ENCODE results near the gene PPP1R37. TPM values are rescaled to one million over a fixed set of nuclear protein-coding genes. Genes with fewer than 3 reads are reported as not detected.

The PPP1R37 gene
- total RNA-seq, 2 experiments from 2014 or later: 28.3 to 29.2 TPM

DNA sequence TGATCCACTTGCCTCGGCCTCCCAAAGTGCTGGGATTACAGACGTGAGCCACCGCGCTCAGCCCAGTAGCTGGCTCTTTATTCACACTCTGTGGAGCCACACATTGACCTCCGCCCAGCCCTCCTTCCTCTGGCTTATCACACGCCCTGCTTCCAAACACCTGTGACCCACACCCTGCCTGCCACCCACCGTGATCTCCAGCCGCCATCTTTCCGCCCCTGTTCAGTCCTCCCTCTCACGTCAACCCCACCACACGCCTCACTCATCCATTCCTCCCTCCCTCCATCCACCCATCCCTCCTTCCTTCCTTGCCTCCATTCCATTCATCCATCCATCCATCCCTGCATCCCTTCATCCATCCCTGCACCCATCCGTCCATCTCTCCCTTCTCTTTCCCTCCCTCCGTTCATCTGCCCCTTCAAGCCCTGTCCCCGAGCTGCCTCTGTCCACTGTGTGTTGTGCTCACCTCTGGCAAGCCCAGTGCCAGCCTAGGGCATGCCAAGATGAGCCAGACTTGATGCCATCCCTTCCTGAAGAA lies 34.3 kb upstream of the PPP1R37 start:
- ChIA-PET CTCF (interaction anchor here (0.8 to 4.9 kb wide), 18 partner anchors 9 to 402 kb away, joined by 3 to 24 read pairs (median 6); partner anchors contain the start of genes CLASRP, GEMIN7 and PPP1R37), POLR2A (interaction anchor here (1.4 kb wide), 1 partner anchor 13 kb away, joined by 5 read pairs; no protein-coding TSS in a partner anchor)
- Mint-ChIP-seq H3K36me3 (ENCODE audit: low read depth) (peaks cover 46% of the 10 kb centered on the region), H3K4me1 (ENCODE audit: low read depth) (no peaks in the 10 kb centered on the region), H3K4me3 (no peak overlapping the region), H3K27me3 (ENCODE audit: low read depth) (no peaks in the 10 kb centered on the region), H3K27ac (peak overlapping the region; percentile 33), H3K9me3 (ENCODE audit: insufficient read depth) (no peaks in the 10 kb centered on the region)
- no peak for DNase-seq
- ATAC-seq: no peak

DNA sequence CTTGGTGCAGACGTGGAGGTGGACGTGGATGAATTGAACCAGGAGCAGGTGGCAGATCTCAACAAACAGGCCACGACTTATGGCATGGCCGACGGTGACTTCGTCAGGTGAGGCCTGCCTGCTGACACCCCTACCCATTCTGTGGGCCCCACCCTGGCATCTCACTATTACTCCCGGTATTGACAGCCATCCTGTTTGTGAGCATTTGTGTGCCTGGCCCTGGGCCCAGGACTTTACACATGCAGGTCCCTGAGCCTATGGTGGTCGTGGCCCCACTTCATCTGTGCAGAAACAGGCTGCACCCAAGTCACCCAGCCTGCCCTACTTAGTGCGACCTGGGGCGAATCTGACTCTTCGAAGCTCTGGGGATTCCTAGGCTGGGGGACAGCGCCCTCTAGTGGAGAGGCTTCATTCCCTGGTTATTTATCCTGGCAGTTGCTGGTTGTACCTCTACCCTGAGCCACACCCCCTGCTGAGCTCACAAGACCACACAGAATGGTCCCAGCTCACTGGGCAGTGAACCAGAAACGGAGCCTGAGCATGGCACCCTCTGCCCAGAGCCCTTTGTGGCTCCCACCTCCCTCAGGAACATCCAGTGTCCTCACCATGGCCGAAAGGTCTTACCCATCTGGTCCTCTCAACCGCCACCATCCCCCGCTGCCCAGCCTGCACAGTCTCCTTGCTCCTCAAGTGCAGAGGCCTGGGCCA lies 33.6 kb upstream of the PPP1R37 start:
- ATAC-seq (peak; percentile 88), DNase-seq (peak; percentile 90)
- H3K27ac Mint-ChIP-seq: no peak overlapping the region
- no peaks in the 10 kb centered on the region for H3K4me1 Mint-ChIP-seq (ENCODE audit: low read depth)
- CTCF ChIA-PET: interaction anchor here (0.6 to 4.9 kb wide), 38 partner anchors 9 to 868 kb away, joined by 3 to 24 read pairs (median 4); partner anchors contain the start of genes CLASRP, GEMIN7, PPP1R37 and RELB
- POLR2A ChIA-PET: interaction anchor here (1.4 kb wide), 1 partner anchor 12 kb away, joined by 5 read pairs; no protein-coding TSS in a partner anchor
- peaks cover 48% of the 10 kb centered on the region for H3K36me3 Mint-ChIP-seq (ENCODE audit: low read depth)
- H3K4me3 Mint-ChIP-seq: no peak overlapping the region
- H3K27me3 Mint-ChIP-seq (ENCODE audit: low read depth): no peaks in the 10 kb centered on the region
- no peaks in the 10 kb centered on the region for H3K9me3 Mint-ChIP-seq (ENCODE audit: insufficient read depth)

DNA sequence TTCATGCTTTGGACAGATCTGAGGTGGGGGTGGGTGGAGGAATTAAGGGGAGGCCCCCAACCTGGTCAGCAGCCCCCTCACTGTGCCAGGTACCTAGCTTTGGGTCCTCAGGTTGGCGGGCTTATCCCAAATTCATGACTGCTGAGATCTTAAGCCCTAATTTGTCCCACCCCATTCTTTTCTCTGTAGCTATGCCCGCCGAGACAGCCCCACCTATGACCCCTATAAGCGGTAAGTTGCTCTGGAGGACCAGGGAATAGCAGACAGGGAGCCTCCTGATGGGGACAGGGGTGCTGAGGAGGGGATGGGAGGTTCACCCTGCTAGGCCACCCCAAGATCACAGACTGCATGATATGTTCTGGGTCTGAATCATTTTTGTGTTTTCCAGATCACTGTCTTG lies 31.0 kb upstream of the PPP1R37 start:
- no peak for DNase-seq
- CTCF ChIA-PET: no interaction called here
- H3K4me1 Mint-ChIP-seq (ENCODE audit: low read depth): no peaks in the 10 kb centered on the region
- no peaks in the 10 kb centered on the region for H3K27me3 Mint-ChIP-seq (ENCODE audit: low read depth)
- H3K9me3 Mint-ChIP-seq (ENCODE audit: insufficient read depth): no peaks in the 10 kb centered on the region
- POLR2A ChIA-PET: interaction anchor here (0.6 kb wide), 1 partner anchor 20 kb away, joined by 3 read pairs; no protein-coding TSS in a partner anchor
- no peak for ATAC-seq
- no peak overlapping the region for H3K27ac Mint-ChIP-seq
- H3K36me3 Mint-ChIP-seq (ENCODE audit: low read depth): peaks cover 55% of the 10 kb centered on the region
- no peak overlapping the region for H3K4me3 Mint-ChIP-seq

GRCh38 chr19:45063851-45064801 lies 28.9 kb upstream of the PPP1R37 start:
- Mint-ChIP-seq H3K4me1 (ENCODE audit: low read depth) (no peaks in the 10 kb centered on the region), H3K27ac (no peak overlapping the region), H3K4me3 (no peak overlapping the region), H3K27me3 (ENCODE audit: low read depth) (no peaks in the 10 kb centered on the region), H3K9me3 (ENCODE audit: insufficient read depth) (no peaks in the 10 kb centered on the region), H3K36me3 (ENCODE audit: low read depth) (peaks cover 42% of the 10 kb centered on the region)
- DNase-seq (no peak), ATAC-seq (no peak)
- ChIA-PET CTCF (interaction anchor here (1.4 kb wide), 1 partner anchor 24 kb away, joined by 4 read pairs; no protein-coding TSS in a partner anchor), POLR2A (interaction anchor here (0.8 kb wide), 1 partner anchor 24 kb away, joined by 3 read pairs; no protein-coding TSS in a partner anchor)

DNA sequence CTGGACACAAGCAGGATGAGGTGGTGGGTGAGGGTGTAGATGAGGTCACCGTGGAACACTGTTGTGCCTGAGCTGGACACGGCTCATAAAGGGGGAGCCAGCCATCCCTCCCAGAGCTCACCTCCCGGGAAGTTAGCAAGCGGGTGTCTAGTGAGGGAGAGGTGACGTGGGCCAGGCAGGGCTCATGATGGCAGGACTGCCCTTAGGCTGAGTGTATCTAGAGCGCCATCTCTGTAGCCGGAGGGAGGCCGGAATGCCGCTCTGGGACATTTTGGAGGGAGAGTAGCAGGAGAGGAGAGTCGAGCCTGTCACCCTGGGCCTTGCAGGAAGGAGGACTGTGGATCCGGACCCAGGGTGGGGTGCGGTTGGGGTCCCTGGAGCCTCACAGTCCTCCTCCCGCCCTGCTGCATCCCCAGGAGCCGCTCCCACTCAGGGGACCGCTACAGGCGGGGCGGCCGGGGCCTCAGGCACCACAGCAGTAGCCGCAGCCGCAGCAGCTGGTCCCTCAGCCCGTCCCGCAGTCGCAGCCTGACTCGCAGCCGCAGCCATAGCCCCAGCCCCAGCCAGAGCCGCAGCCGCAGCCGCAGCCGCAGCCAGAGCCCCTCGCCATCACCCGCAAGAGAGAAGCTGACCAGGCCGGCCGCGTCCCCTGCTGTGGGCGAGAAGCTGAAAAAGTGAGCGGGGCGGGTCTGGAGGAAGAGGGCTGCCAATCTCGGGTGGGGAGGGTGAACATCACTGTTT lies 25.9 kb upstream of the PPP1R37 start:
- Mint-ChIP-seq H3K9me3 (ENCODE audit: insufficient read depth) (no peaks in the 10 kb centered on the region), H3K36me3 (ENCODE audit: low read depth) (peaks cover 43% of the 10 kb centered on the region), H3K4me3 (no peak overlapping the region), H3K27me3 (ENCODE audit: low read depth) (no peaks in the 10 kb centered on the region), H3K27ac (no peak overlapping the region), H3K4me1 (ENCODE audit: low read depth) (no peaks in the 10 kb centered on the region)
- ChIA-PET CTCF (interaction anchor here (1.3 kb wide), 1 partner anchor 50 kb away, joined by 3 read pairs; no protein-coding TSS in a partner anchor), POLR2A (no interaction called here)
- ATAC-seq: no peak
- DNase-seq: no peak

DNA sequence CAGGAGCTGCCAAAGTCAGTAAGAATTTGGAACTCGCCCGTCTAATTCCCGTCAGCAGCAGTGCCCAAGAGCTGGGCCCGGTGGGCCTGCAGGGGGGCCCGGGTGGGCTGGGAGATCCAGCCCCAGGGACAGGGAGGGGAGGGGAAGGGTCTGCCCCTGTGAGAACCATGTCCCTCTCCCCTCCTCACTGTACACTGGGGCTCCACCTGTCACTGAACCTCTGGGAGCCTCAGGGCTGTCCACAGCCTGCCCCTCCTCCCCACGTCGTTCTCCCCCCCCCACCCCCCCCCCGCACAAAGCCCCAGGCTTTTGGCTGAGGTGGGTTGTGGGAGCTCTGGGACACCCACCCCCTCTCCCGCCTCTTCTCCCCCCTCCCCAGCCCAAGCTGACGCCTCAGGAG lies 24.9 kb upstream of the PPP1R37 start:
- ATAC-seq (no peak), DNase-seq (no peak)
- Mint-ChIP-seq H3K27ac (no peak overlapping the region), H3K4me3 (no peak overlapping the region), H3K36me3 (ENCODE audit: low read depth) (peaks cover 41% of the 10 kb centered on the region), H3K4me1 (ENCODE audit: low read depth) (peaks cover 2% of the 10 kb centered on the region), H3K9me3 (ENCODE audit: insufficient read depth) (no peaks in the 10 kb centered on the region), H3K27me3 (ENCODE audit: low read depth) (no peaks in the 10 kb centered on the region)
- ChIA-PET POLR2A (no interaction called here), CTCF (no interaction called here)

GRCh38 chr19:45069056-45069455 lies 23.9 kb upstream of the PPP1R37 start:
- ATAC-seq (peak; percentile 5), DNase-seq (no peak)
- Mint-ChIP-seq H3K36me3 (ENCODE audit: low read depth) (peaks cover 36% of the 10 kb centered on the region), H3K4me3 (no peak overlapping the region), H3K27ac (no peak overlapping the region), H3K4me1 (ENCODE audit: low read depth) (peaks cover 2% of the 10 kb centered on the region), H3K9me3 (ENCODE audit: insufficient read depth) (no peaks in the 10 kb centered on the region), H3K27me3 (ENCODE audit: low read depth) (no peaks in the 10 kb centered on the region)
- ChIA-PET POLR2A (no interaction called here), CTCF (interaction anchor here (1.5 kb wide), 1 partner anchor 10 kb away, joined by 6 read pairs; no protein-coding TSS in a partner anchor)

DNA sequence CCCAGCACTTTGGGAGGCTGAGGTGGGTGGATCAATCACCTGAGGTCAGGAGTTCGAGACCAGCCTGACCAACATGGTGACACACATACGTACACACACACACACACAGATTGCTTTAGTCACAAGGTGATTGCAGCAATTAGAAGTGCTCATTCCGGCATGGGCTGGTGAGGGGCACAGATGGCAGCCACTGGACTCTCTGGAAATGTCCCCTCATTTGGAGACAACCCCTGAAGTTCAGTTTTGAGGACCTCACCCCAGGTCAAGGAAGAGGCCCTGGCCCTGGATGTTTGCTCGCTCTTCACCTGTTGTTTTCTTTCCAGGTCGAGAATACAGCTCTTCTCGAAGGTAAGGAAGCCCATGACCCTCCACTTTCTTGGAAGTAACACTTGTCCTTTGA lies 22.8 kb upstream of the PPP1R37 start:
- POLR2A ChIA-PET: no interaction called here
- CTCF ChIA-PET: no interaction called here
- peaks cover 35% of the 10 kb centered on the region for H3K36me3 Mint-ChIP-seq (ENCODE audit: low read depth)
- H3K4me1 Mint-ChIP-seq (ENCODE audit: low read depth): peaks cover 9% of the 10 kb centered on the region
- DNase-seq (no peak), ATAC-seq (no peak)
- no peak overlapping the region for H3K27ac Mint-ChIP-seq
- no peaks in the 10 kb centered on the region for H3K9me3 Mint-ChIP-seq (ENCODE audit: insufficient read depth)
- no peak overlapping the region for H3K4me3 Mint-ChIP-seq
- H3K27me3 Mint-ChIP-seq (ENCODE audit: low read depth): no peaks in the 10 kb centered on the region

- no peak overlapping the region for H3K27ac Mint-ChIP-seq
- POLR2A ChIA-PET: no interaction called here
- CTCF ChIA-PET: no interaction called here
Observed at GRCh38 chr19:45070861-45071544, 22.0 kb upstream of the PPP1R37 start.

DNA sequence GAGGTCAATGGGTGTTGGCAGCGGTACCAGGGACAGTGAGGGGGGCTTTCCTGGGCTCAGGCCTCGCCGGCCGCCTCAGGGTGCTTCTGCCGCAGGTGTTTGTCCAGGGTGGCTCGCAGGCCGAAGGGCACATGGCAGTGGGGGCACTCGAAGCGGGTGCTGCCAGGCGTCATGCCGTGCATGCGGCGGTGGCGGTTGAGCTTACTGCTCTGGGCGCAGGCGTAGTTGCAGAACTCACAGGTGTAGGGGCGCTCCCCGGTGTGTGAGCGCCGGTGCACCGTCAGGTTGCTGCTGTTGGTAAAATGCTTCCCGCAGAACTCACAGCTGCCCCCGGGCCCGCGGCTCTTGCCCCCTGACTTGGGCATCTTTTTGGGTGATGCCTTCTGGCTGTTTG lies 21.4 kb upstream of the PPP1R37 start:
- Mint-ChIP-seq H3K27ac (no peak overlapping the region), H3K4me3 (no peak overlapping the region), H3K36me3 (ENCODE audit: low read depth) (peaks cover 31% of the 10 kb centered on the region), H3K9me3 (ENCODE audit: insufficient read depth) (no peaks in the 10 kb centered on the region), H3K27me3 (ENCODE audit: low read depth) (no peaks in the 10 kb centered on the region), H3K4me1 (ENCODE audit: low read depth) (peaks cover 13% of the 10 kb centered on the region)
- ATAC-seq (no peak), DNase-seq (no peak)
- POLR2A ChIA-PET: interaction anchor here (0.9 kb wide), 1 partner anchor 12 kb away, joined by 5 read pairs; no protein-coding TSS in a partner anchor
- CTCF ChIA-PET: interaction anchor here (0.9 kb wide), 1 partner anchor 12 kb away, joined by 4 read pairs; no protein-coding TSS in a partner anchor

More at GRCh38 chr19:45070861-45071544, 22.0 kb upstream of the PPP1R37 start:
- Mint-ChIP-seq H3K36me3 (ENCODE audit: low read depth) (peaks cover 31% of the 10 kb centered on the region), H3K4me3 (no peak overlapping the region), H3K27me3 (ENCODE audit: low read depth) (no peaks in the 10 kb centered on the region), H3K4me1 (ENCODE audit: low read depth) (peaks cover 11% of the 10 kb centered on the region), H3K9me3 (ENCODE audit: insufficient read depth) (no peaks in the 10 kb centered on the region)
- DNase-seq: no peak
- ATAC-seq: no peak

All from activated CD8-positive, alpha-beta T cell treated with anti-CD3 and anti-CD28 coated beads, Interleukin-2, amount 10 ng/mL, durations not matched to agents 7 days and 5 days (primary cell).